Vagina (tissue), 2 donors: Measurements from ENCODE around the gene OVOL2. TPM values are rescaled to one million over a fixed set of nuclear protein-coding genes. Genes with fewer than 3 reads are reported as not detected.

Experiments used
- DNase-seq, 2 donors: peaks; one replicate each; pipeline ENCODE4 v3.0.0-alpha.2; 2017; ENCODE audit errors: extremely low spot score in 2 of 2
- H3K27ac ChIP-seq: fragments of 200-600 bp; sonication (generic); one replicate; pipeline ENCODE4 v1.5.1; 2019
- H3K27me3 ChIP-seq: fragments of 200-600 bp; sonication (generic); one replicate; pipeline ENCODE4 v1.5.1; 2019
- H3K36me3 ChIP-seq, 2 donors: fragments of 200-600 bp; sonication (generic); one replicate each; pipeline ENCODE4 v1.5.1; 2017 to 2019
- H3K4me1 ChIP-seq: fragments of 200-600 bp; sonication (generic); one replicate; pipeline ENCODE4 v1.5.1; 2019
- H3K4me3 ChIP-seq, 2 donors: fragments of 200-600 bp; sonication (generic); 1 replicate in 1 of 2; 2 replicates in 1 of 2; pipeline ENCODE4 v1.5.1; 2016 to 2019
- H3K9me3 ChIP-seq: fragments of 200-600 bp; sonication (generic); one replicate; pipeline ENCODE4 v1.5.1; 2019
- CTCF ChIP-seq, 3 experiments: fragments of 450-650 bp in 2 of 3; fragments of 200-600 bp in 1 of 3; sonication (generic) in 1 of 3; IDR thresholded peaks; one replicate each; pipeline ENCODE4 v1.5.1; 2017 to 2019; ENCODE audit warnings: antibody characterized with exemption in 3 of 3, mild to moderate bottlenecking in 2 of 3, moderate library complexity in 2 of 3
- POLR2A ChIP-seq, 2 donors: fragments of 450-650 bp; IDR thresholded peaks; one replicate each; pipeline ENCODE4 v1.6.1; 2017; ENCODE audit warnings: antibody characterized with exemption in 2 of 2, mild to moderate bottlenecking in 2 of 2, moderate library complexity in 2 of 2
- POLR2AphosphoS5 ChIP-seq, 2 donors: sonication (generic); formaldehyde crosslinking; IDR thresholded peaks; one replicate each; pipeline ENCODE4 v1.9.0; 2017; ENCODE audit warnings: antibody characterized with exemption in 2 of 2, mild to moderate bottlenecking in 2 of 2, low read depth in 1 of 2; ENCODE audit not compliant: insufficient read depth in 1 of 2
- intact Hi-C: fragments of 100-400 bp; cut with DNase I; formaldehyde crosslinking; loops from one replicate; pipeline ENCODE4 v1.15.1; 2023
- total RNA-seq: library from RNA; depleted of rRNA; stranded (reverse); fragments of >200 nt; gene quantifications from one replicate; pipeline ENCODE4 v1.2.3, GENCODE V29; 2016

The OVOL2 gene
- total RNA-seq, 1 donor from 2014 or later = 9.3 TPM

- Histone ChIP-seq H3K36me3 (no peaks in the 10 kb centered on the region), H3K27ac (no peak overlapping the region), H3K9me3 (no peaks in the 10 kb centered on the region), H3K4me1 (no peaks in the 10 kb centered on the region), H3K27me3 (no peaks in the 10 kb centered on the region), H3K4me3 (no peak overlapping the region)
- intact Hi-C loops = no loop called here
- DNase-seq = no peak
- no peak for TF ChIP-seq POLR2AphosphoS5 (IDR thresholded peaks at IDR 0.05; ENCODE audit: insufficient read depth in 1 of 2, low read depth in 1 of 2)
- no peak for TF ChIP-seq POLR2A (IDR thresholded peaks at IDR 0.05)
- TF ChIP-seq CTCF (IDR thresholded peaks at IDR 0.05) = no peak
Measured at GRCh38 chr20:18007534-18008292, 50.0 kb downstream of the OVOL2 start.

GRCh38 chr20:18006684-18007083 lies 51.0 kb downstream of the OVOL2 start:
- no peaks in the 10 kb centered on the region for H3K9me3 ChIP-seq
- no peak overlapping the region for H3K27ac ChIP-seq
- intact Hi-C loops = no loop called here
- no peak for DNase-seq
- TF ChIP-seq POLR2A (IDR thresholded peaks at IDR 0.05) = no peak
- TF ChIP-seq CTCF (IDR thresholded peaks at IDR 0.05) = no peak
- TF ChIP-seq POLR2AphosphoS5 (IDR thresholded peaks at IDR 0.05; ENCODE audit: insufficient read depth in 1 of 2, low read depth in 1 of 2) = no peak
- H3K36me3 ChIP-seq = no peaks in the 10 kb centered on the region
- no peak overlapping the region for H3K4me3 ChIP-seq
- no peaks in the 10 kb centered on the region for H3K27me3 ChIP-seq
- H3K4me1 ChIP-seq = no peaks in the 10 kb centered on the region

- H3K4me1 ChIP-seq = no peaks in the 10 kb centered on the region
- no peaks in the 10 kb centered on the region for H3K9me3 ChIP-seq
- no peaks in the 10 kb centered on the region for H3K27me3 ChIP-seq
- TF ChIP-seq POLR2AphosphoS5 (IDR thresholded peaks at IDR 0.05; ENCODE audit: insufficient read depth in 1 of 2, low read depth in 1 of 2) = no peak
- TF ChIP-seq CTCF (IDR thresholded peaks at IDR 0.05) = no peak
- no peak for TF ChIP-seq POLR2A (IDR thresholded peaks at IDR 0.05)
- DNase-seq = no peak
- H3K36me3 ChIP-seq = no peaks in the 10 kb centered on the region
- intact Hi-C loops = no loop called here
- no peak overlapping the region for H3K4me3 ChIP-seq
- no peak overlapping the region for H3K27ac ChIP-seq
Measured at GRCh38 chr20:18005990-18006364, 51.7 kb downstream of the OVOL2 start.

- Histone ChIP-seq H3K27ac (no peak overlapping the region), H3K27me3 (no peaks in the 10 kb centered on the region), H3K4me1 (no peaks in the 10 kb centered on the region), H3K36me3 (no peaks in the 10 kb centered on the region), H3K9me3 (no peaks in the 10 kb centered on the region), H3K4me3 (no peak overlapping the region)
- DNase-seq = no peak
- no peak for TF ChIP-seq CTCF (IDR thresholded peaks at IDR 0.05)
- no peak for TF ChIP-seq POLR2AphosphoS5 (IDR thresholded peaks at IDR 0.05; ENCODE audit: insufficient read depth in 1 of 2, low read depth in 1 of 2)
- TF ChIP-seq POLR2A (IDR thresholded peaks at IDR 0.05) = no peak
- intact Hi-C loops = no loop called here
Measured at GRCh38 chr20:18005170-18005989, 52.3 kb downstream of the OVOL2 start.
